DOHH2 (cell line): ENCODE measurements around the gene DSCAM.

Experiments used
- CTCF ChIP-seq: fragments of 200-600 bp; sonication (generic); IDR thresholded peaks from one replicate; pipeline ENCODE4 v1.5.1; 2014; ENCODE audit warnings: antibody characterized with exemption, mild to moderate bottlenecking, low read depth, low read length; ENCODE audit not compliant: poor library complexity, severe bottlenecking
- EZH2phosphoT487 ChIP-seq: fragments of 200-600 bp; sonication (generic); IDR thresholded peaks from 2 replicates; pipeline ENCODE4 v1.6.1; 2017; ENCODE audit warnings: borderline replicate concordance, mild to moderate bottlenecking, antibody characterized with exemption, low read length, moderate library complexity, mixed read lengths

- TF ChIP-seq CTCF (no peak), EZH2phosphoT487 (no peak)
Measured at GRCh38 chr21:40553781-40554180, 293.2 kb downstream of the DSCAM start.
